GM19035 (cell line): ENCODE measurements around the gene MYO6.
A peak's percentile ranks its signal among the peaks of the same experiment; 100 is the strongest.

Experiments
- ATAC-seq: cut with Tn5 transposase; IDR thresholded peaks from one replicate; pipeline ENCODE4 v1.9.1; 2021; ENCODE audit not compliant: unreplicated experiment

The MYO6 gene

GRCh38 chr6:75819776-75820487 is 70.9 kb downstream of the MYO6 start:
- no peak for ATAC-seq

GRCh38 chr6:75824160-75824559 is 75.1 kb downstream of the MYO6 start:
- no peak for ATAC-seq

- no peak for ATAC-seq
Measured at GRCh38 chr6:75827163-75827562, 78.1 kb downstream of the MYO6 start.

GRCh38 chr6:75830959-75831885 is 82.2 kb downstream of the MYO6 start:
- ATAC-seq: peak; percentile 86

GRCh38 chr6:75834447-75834846 is 85.4 kb downstream of the MYO6 start:
- no peak for ATAC-seq

- no peak for ATAC-seq
Measured at GRCh38 chr6:75842191-75842590, 93.2 kb downstream of the MYO6 start.

- no peak for ATAC-seq
Measured at GRCh38 chr6:75842732-75843131, 93.7 kb downstream of the MYO6 start.

GRCh38 chr6:75843396-75843795 is 94.4 kb downstream of the MYO6 start:
- ATAC-seq: no peak

- no peak for ATAC-seq
Measured at GRCh38 chr6:75848274-75848673, 99.2 kb downstream of the MYO6 start.

- no peak for ATAC-seq
Measured at GRCh38 chr6:75849329-75850025, 100.4 kb downstream of the MYO6 start.

- no peak for ATAC-seq
Measured at GRCh38 chr6:75850026-75850833, 101.2 kb downstream of the MYO6 start.

- no peak for ATAC-seq
Measured at GRCh38 chr6:75852721-75853120, 103.7 kb downstream of the MYO6 start.

GRCh38 chr6:75853806-75854205 is 104.8 kb downstream of the MYO6 start:
- ATAC-seq: no peak

- no peak for ATAC-seq
Measured at GRCh38 chr6:75855052-75855451, 106.0 kb downstream of the MYO6 start.

GRCh38 chr6:75856902-75857301 is 107.9 kb downstream of the MYO6 start:
- no peak for ATAC-seq

- ATAC-seq: no peak
Measured at GRCh38 chr6:75863001-75863400, 114.0 kb downstream of the MYO6 start.

- no peak for ATAC-seq
Measured at GRCh38 chr6:75863784-75864183, 114.7 kb downstream of the MYO6 start.

GRCh38 chr6:75864446-75864845 is 115.4 kb downstream of the MYO6 start:
- ATAC-seq: no peak

GRCh38 chr6:75870389-75870788 is 121.3 kb downstream of the MYO6 start:
- ATAC-seq: no peak

- ATAC-seq: no peak
Measured at GRCh38 chr6:75874224-75874623, 125.2 kb downstream of the MYO6 start.

GRCh38 chr6:75876152-75876551 is 127.1 kb downstream of the MYO6 start:
- ATAC-seq: no peak
